Measurements from ENCODE around the gene PNPLA8.
"Not testable (repeated sequence)": the region's sequence is repeated elsewhere in the genome, so short reads cannot be mapped to it uniquely, and the experiment has no call there.

PNPLA8 gene

DNA sequence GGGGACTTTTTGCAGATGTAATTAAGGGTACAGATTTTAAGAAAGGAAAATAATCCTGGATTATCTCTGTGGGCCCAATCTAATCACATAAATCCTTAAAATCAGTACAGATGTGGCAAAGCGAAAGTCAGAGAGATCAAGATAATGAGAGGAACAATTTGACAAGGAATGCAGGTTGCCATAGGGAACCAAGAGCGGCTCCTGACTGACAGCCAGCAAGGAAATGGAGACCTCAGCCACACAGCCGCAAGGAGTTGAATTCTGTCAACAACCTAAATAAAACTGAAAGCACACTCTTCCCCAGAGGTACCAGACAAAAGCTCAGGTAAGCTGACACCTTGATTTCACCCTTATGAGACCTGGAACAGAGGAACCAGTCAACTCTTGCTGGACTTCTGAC lies 3.4 kb upstream of the PNPLA8 start:
- DNase-seq = no peak

- no peak for DNase-seq
Observed at GRCh38 chr7:108528183-108528712, 2.3 kb upstream of the PNPLA8 start.

DNA sequence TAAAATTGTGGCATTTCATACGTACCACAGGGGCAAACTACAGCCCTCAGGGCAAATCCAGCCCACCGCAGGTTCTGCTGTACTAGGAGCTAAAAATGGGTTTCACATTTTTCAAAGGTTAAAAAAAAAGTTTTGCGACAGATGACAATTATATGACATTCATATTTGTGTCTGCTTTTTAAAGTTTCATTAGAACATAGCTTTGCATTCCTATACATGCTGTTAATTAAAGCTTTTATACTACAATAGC lies 758 bp upstream of the PNPLA8 start:
- DNase-seq = no peak

- DNase-seq = peak; percentile 47
Observed at GRCh38 chr7:108525327-108525984, 479 bp downstream of the PNPLA8 start.

- no peak for DNase-seq
Observed at GRCh38 chr7:108522780-108523179, 3.2 kb downstream of the PNPLA8 start.

GRCh38 chr7:108517951-108518350 lies 8.0 kb downstream of the PNPLA8 start:
- no peak for DNase-seq

GRCh38 chr7:108515630-108516029 lies 10.3 kb downstream of the PNPLA8 start:
- no peak for DNase-seq

DNA sequence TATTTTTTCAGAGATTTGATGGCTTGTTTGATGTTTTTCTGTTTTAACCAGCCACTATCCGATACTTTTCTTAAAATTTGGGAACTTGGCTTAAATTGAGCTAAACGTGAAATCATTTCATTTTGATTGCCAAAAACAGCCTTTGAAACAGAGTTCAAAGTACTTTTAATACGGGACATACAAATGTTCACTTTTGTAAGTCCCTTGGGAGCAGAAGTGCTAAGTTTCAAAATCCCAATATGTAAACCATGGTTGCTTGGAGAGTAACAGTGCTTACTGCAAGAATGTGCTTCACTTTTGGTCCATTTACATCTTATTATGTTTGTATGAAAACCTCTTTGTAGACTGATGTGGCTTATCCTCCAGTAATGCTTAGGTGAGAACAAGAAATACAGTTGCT lies 10.9 kb downstream of the PNPLA8 start:
- no peak for DNase-seq

DNA sequence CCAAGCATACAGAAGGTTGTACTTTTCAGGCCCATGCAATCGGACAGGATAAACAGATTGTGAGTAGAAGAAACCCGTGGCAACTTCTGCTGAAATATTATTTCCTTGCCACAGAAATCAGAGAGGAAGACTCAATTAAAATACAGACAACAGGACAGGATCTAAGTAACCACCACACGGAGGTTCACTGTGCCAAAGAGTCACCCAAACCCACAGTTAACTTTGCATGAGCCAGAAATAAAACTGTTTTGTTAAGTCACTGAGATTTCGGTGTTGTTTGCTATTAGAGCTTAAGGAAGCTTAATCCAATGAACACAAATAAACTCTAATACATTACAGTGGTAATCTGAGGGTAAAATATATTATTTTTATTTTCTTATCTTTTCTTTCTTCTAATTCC lies 14.0 kb downstream of the PNPLA8 start:
- no peak for DNase-seq

- not testable (repeated sequence) for DNase-seq
Observed at GRCh38 chr7:108504576-108504975, 21.4 kb downstream of the PNPLA8 start.

DNA sequence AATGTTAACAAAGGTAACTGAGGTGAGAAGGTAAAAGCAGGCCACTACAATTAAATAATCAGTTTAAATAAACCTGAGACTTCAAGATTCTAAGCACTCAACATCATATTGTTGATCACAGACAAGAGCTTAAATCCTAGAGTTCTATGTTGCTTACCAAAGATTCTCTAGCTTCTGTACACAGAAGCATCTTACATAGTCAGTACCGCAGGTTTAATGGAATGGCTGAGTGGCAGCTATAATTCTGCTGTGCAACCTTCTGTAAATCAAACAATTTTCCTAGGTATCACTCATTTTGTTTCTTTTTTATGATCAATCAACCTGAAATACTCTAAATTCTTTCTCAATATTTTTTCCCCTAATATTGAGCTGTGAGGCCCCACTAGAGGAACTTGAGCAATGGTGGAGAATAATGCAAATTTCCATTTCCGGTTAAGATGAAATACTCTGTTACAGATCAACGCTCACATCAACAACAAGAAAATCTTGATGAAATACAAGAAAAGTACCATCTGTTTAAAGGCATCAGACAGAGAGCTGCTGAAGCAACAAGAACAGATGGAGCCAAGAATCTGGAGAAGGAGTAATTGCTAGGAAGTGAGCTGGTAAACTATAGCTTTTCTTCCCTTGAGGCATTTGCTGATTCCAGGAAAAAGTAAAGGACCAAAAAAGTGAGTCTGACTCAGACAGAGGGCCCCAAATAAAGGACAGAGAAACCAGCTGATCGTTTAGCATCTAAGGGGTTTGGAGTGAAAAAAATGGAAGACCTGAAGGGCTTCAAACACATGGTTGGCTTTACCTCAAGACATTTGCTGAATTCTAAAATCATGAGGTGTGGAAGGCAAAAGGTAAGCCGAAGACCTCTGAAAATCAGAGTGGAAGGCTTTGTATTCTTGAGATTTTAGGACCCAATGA lies 22.6 kb downstream of the PNPLA8 start:
- DNase-seq = peak; percentile 3

- DNase-seq = no peak
Observed at GRCh38 chr7:108499566-108499965, 26.4 kb downstream of the PNPLA8 start.

DNA sequence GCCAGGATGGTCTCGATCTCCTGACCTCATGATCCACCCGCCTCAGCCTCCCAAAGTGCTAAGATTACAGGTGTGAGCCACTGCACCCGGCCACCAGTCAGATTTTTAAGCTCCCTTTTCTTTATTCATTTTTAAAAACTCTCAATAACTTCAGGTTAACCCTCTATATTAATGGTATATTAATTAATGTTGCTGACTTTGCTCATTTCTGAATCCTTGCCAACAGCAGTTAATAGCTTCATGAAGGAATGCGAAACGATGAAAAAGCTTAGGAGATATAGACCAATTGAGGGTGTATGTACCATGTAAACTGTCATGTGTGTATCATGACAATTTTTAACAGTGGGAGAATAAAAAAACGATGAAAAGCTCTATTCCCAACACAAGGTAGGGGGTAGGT lies 27.5 kb downstream of the PNPLA8 start:
- DNase-seq = no peak

DNA sequence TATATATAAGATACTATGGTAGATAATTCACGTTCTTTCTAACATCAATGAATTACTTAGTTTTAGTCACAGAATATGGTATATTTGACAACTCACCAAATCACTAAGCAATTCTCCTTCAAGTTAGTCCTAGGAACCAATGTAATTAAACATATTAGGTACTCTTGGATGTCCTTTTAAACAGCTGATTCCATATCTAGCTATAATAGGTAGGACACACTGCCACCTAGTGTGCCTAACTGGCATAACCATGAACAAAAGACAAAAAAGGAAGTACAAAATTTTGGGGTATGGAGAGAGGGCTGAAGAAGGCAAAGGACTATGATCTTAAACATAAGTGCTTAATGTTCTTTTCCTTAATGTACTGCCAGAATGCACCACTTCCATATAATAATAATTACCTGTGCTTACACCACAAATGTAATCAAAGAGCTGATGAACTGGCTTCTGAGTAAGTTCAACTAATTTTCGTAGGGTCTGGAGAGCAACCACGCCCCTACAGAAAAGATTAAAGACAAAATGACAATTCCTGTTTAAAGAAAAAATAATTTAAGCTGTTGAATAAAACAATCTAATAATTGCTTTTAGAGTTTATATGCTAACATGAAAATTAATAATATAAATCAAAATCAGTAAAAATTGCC lies 28.7 kb downstream of the PNPLA8 start:
- peak; percentile 45 for DNase-seq

DNA sequence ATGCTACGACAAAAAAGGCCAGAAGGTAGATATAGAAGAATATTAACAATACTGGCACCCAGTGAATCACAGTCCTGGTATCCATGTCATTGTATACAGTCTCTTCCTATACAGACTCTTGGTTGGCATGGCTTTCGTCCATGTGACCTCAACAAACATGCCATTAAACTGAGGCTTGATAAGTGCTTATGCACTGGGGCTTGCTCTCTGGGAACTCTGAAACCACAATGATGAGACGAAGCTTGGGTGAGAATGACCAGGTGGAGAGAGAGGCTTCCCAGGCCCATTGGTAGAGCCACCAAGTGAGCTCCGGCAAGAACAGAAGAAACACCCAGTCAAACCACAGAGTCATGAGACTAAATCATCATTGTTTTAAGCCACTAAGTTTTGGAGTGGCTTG lies 33.2 kb downstream of the PNPLA8 start:
- DNase-seq = no peak

GRCh38 chr7:108488768-108489538 lies 37.0 kb downstream of the PNPLA8 start:
- DNase-seq = no peak

DNA sequence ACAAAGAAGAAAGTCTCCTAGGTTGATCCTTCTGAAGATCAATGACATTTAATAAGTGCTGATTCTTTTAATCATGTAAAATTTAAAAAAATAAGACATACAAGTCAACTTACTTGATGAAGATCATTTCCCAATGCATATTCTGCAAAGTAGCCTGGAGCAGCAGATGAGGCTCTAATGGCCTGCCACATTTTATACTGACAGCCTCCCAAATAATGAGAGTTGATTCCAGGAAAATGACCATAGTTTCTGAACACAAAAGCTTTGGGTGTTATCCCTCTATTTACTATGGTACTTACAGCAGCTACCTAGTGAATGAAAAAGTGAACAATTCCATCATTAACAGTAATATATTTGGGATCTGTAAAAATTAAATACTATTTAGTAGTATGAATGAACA lies 38.3 kb downstream of the PNPLA8 start:
- DNase-seq = no peak

DNA sequence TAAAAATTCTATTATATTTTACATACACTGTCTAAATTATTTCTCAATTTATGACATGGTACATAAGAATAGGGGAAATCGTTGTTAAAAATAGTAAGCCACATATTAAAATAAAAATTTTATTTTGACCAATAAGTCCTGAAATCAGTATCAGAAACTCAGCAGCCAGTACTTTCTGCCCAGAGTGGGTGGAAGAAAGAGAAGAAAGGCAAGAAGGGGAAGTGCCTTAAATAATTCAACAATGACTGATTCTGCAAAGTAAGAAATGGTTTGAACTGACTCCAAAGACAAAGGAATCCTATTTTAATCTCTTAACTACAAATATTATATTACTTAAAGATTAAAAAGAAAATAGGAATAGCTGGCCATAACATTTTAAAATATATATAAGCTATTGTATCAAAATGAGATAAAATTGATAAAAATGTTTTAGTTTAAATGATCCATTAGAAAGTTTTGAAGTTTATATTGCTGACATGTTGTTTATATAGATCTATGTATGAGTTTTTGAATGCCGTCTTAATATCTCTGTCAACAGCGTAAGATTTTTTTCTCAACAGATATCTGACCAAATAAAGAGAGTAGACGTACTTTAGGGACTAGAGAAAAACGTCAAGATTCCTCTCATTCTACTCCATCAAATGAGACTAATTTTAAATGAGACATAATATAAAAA lies 39.5 kb downstream of the PNPLA8 start:
- DNase-seq = peak; percentile 11

- no peak for DNase-seq
Observed at GRCh38 chr7:108484137-108484536, 41.8 kb downstream of the PNPLA8 start.

GRCh38 chr7:108480311-108480710 lies 45.6 kb downstream of the PNPLA8 start:
- DNase-seq = no peak

- DNase-seq = no peak
Observed at GRCh38 chr7:108479751-108480150, 46.2 kb downstream of the PNPLA8 start.

DNA sequence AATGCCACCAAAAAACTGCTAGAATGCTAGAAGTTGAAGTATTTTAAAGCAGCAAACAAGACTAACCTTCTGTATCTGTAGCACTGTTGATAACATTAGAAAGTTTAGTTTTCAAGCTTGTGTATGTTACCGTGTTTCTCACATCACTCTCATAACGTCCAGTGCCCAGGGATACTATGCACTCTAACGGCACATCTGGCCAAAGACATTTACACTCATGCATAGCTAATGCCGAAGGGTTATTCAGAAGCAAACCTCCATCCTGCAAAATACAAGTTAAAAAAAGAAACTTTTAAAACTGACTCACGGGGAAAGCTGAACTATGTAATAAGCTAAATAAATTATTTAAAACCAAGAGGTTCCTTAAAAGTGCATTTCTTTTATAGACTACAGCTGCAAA lies 46.8 kb downstream of the PNPLA8 start:
- DNase-seq = no peak

DNA sequence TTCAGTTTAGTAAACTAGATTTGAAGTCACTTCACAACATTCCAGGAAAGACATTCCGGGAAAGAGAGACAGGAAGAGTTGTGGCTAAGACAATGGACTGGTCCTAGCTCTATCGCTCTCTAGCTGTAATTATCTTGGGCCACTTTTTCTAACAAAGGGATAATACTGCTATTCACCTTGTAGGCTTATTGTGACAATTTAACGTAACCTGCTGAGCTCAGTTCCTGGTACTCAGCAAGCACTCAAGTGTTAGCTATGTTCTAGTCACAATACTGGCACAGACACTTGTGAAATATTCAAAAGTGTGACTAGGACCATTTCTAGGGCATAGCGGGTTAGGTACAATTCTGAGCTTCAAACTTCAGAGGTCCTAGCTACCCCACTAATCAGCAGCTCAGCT lies 57.7 kb downstream of the PNPLA8 start:
- DNase-seq = no peak

Measured in fibroblast of skin of right quadriceps (primary cell).